GM12872 (cell line): Measurements from ENCODE around the gene FUT4.

Source experiments
- TF ChIP-seq, protein P1 (sequence below): IDR thresholded peaks from 3 replicates; pipeline ENCODE4 v1.5.1; 2011; ENCODE audit warnings: low read depth, mild to moderate bottlenecking, low read length, moderate library complexity; ENCODE audit not compliant: insufficient read depth

Gene FUT4

GRCh38 chr11:94560834-94561233, 17.1 kb downstream of the FUT4 start:
- TF ChIP-seq, protein P1, sequence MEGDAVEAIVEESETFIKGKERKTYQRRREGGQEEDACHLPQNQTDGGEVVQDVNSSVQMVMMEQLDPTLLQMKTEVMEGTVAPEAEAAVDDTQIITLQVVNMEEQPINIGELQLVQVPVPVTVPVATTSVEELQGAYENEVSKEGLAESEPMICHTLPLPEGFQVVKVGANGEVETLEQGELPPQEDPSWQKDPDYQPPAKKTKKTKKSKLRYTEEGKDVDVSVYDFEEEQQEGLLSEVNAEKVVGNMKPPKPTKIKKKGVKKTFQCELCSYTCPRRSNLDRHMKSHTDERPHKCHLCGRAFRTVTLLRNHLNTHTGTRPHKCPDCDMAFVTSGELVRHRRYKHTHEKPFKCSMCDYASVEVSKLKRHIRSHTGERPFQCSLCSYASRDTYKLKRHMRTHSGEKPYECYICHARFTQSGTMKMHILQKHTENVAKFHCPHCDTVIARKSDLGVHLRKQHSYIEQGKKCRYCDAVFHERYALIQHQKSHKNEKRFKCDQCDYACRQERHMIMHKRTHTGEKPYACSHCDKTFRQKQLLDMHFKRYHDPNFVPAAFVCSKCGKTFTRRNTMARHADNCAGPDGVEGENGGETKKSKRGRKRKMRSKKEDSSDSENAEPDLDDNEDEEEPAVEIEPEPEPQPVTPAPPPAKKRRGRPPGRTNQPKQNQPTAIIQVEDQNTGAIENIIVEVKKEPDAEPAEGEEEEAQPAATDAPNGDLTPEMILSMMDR = no peak

GRCh38 chr11:94563176-94563847, 19.6 kb downstream of the FUT4 start:
- TF ChIP-seq, protein P1 = no peak

- TF ChIP-seq, protein P1 = no peak
Observed at GRCh38 chr11:94563848-94564467, 20.2 kb downstream of the FUT4 start.

GRCh38 chr11:94567181-94567670, 23.5 kb downstream of the FUT4 start, which contains the start of gene PIWIL4:
PIWIL4 (plus strand) TSS chr11:94567368; CDS start chr11:94567519, 151 bp downstream.
- TF ChIP-seq, protein P1 = no peak

DNA sequence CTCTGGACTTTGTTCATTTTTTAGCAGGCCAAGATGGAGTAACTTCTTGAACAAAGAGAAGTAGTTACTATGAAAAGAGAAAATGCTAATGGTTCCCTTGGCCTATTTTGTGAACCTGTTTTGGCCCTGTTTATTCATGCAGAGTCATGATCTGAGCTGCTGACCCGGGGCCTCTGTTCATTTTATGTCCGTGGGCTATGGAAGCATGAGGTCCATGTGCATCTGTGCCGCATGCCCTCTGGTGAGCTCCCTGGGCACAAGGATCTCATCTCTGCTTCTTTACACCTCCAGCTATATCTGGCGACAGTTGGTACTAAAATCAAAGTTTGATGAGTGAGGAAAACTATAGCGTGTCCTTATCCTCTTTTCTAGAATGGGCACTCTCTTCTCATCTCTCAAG, 24.5 kb downstream of the FUT4 start:
- TF ChIP-seq, protein P1 = no peak

DNA sequence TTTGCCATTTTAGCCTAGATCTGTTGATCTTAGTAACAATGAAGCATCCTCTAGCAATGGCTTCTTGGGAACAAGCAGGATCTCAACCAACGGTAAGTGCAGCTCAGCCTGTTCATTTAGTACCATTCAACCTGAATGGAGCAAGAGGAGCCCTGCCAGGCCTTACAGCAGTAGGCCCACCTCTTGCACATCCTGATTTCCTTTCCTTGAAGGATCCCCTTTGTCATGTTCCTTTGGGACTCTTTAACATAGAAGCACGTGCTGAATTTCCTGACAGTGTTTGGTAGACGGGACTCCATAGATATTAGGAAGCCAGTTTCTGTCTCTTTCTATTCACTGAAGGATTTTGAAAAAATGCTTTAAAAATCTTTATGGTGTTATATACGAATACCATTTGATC, 25.0 kb downstream of the FUT4 start:
- TF ChIP-seq, protein P1 = no peak

GRCh38 chr11:94574193-94574961, 30.7 kb downstream of the FUT4 start:
- TF ChIP-seq, protein P1 = no peak
